K562 (cell line): Measurements from ENCODE around the gene ABHD5. TPM values are rescaled to one million over a fixed set of nuclear protein-coding genes. Genes with fewer than 3 reads are reported as not detected.

ENCODE experiments used
- CEBPB ChIP-seq: fragments of 450-650 bp; IDR thresholded peaks from 2 replicates; pipeline ENCODE4 v1.6.1; 2016; ENCODE audit warnings: missing genetic modification characterization, missing compliant biosample characterization
- EP400 ChIP-seq: fragments of 450-650 bp; IDR thresholded peaks from 2 replicates; pipeline ENCODE4 v1.6.1; 2017; ENCODE audit warnings: antibody characterized with exemption, mild to moderate bottlenecking, moderate library complexity
- ESRRB ChIP-seq: fragments of 250-450 bp; sonication (Bioruptor Pico); IDR thresholded peaks from 2 replicates; pipeline ENCODE4 v1.5.0; 2020; ENCODE audit warnings: mild to moderate bottlenecking, moderate library complexity, borderline replicate concordance
- MCM5 ChIP-seq: fragments of 450-650 bp; IDR thresholded peaks from 2 replicates; pipeline ENCODE4 v1.6.1; 2016; ENCODE audit warnings: low read depth
- MED1 ChIP-seq: sonication (generic); formaldehyde crosslinking; IDR thresholded peaks from 2 replicates; pipeline ENCODE4 v1.8.1; 2023; ENCODE audit warnings: missing genetic modification reagents, borderline replicate concordance
- MEIS2 ChIP-seq: fragments of 450-650 bp; IDR thresholded peaks from 2 replicates; pipeline ENCODE4 v1.6.1; 2014; ENCODE audit warnings: mild to moderate bottlenecking; ENCODE audit not compliant: partially characterized antibody
- NCOA4 ChIP-seq: fragments of 450-650 bp; IDR thresholded peaks from 2 replicates; pipeline ENCODE4 v1.6.1; 2018; ENCODE audit warnings: mild to moderate bottlenecking; ENCODE audit not compliant: partially characterized antibody
- PHF8 ChIP-seq: fragments of 200-600 bp; sonication (generic); IDR thresholded peaks from 2 replicates; pipeline ENCODE4 v1.6.1; 2012; ENCODE audit warnings: mixed run types, mild to moderate bottlenecking, inconsistent platforms, low read length, moderate library complexity, borderline replicate concordance
- RHOXF2B ChIP-seq: fragments of 250-450 bp; sonication (Bioruptor Pico); conservative IDR thresholded peaks from 2 replicates; pipeline ENCODE4 v1.5.1; 2021
- SRSF9 ChIP-seq: fragments of 200-400 bp; formaldehyde crosslinking; IDR thresholded peaks from 2 replicates; pipeline ENCODE4 v1.6.1; 2017; ENCODE audit warnings: low read depth, low read length, borderline replicate concordance
- TCF3 ChIP-seq: sonication (generic); formaldehyde crosslinking; IDR thresholded peaks from 2 replicates; pipeline ENCODE4 v1.4.0; 2020; ENCODE audit warnings: mild to moderate bottlenecking, missing genetic modification reagents
- TGIF2 ChIP-seq: sonication (generic); formaldehyde crosslinking; IDR thresholded peaks from 2 replicates; pipeline ENCODE4 v1.8.1; 2022; ENCODE audit warnings: mild to moderate bottlenecking, missing genetic modification reagents, moderate library complexity
- U2AF1 ChIP-seq: fragments of 200-400 bp; formaldehyde crosslinking; optimal IDR thresholded peaks from 2 replicates; pipeline ENCODE3; 2017; ENCODE audit warnings: mild to moderate bottlenecking, low read depth, low read length, moderate library complexity
- ZC3H11A ChIP-seq: IDR thresholded peaks from 2 replicates; pipeline ENCODE4 v1.6.1; 2012; ENCODE audit warnings: low read depth, low read length, improper control_type of control experiment
- ZNF384 ChIP-seq: IDR thresholded peaks from 2 replicates; pipeline ENCODE4 v1.6.1; 2012; ENCODE audit warnings: low read depth, low read length, improper control_type of control experiment
- ZNF57 ChIP-seq: fragments of 450-650 bp; formaldehyde crosslinking; IDR thresholded peaks from 2 replicates; pipeline ENCODE4 v1.4.0; 2020; ENCODE audit warnings: mild to moderate bottlenecking, moderate library complexity
- polyA plus RNA-seq, 8 experiments: library from polyadenylated mRNA; depleted of rRNA in 4 of 8; stranded (reverse) in 5 of 8; unstranded in 3 of 8; fragments of >200 nt; fragmentation: Nextera tagmentation in 2 of 8; fragmentation: Illumina TruSeq in 1 of 8; extraction: Ambion mirVana in 2 of 8; extraction: Trizol in 1 of 8; gene quantifications; 2 replicates each; pipeline versions ENCODE4 v1.2.1 to v1.2.3, GENCODE V29; 2011 to 2014; ENCODE audit warnings: inconsistent platforms in 1 of 8, missing spikeins in 1 of 8
- total RNA-seq, 7 experiments: library from RNA; depleted of rRNA in 6 of 7; stranded (reverse); fragments of >200 nt in 6 of 7; fragmentation: Illumina TruSeq in 2 of 7; extraction: Trizol in 2 of 7; gene quantifications; 2 replicates each; pipeline versions ENCODE4 v1.2.1 to v1.2.3, GENCODE V29; 2011 to 2021; ENCODE audit warnings: low replicate concordance in 1 of 7
- TF ChIP-seq, protein P1 (sequence below): sonication (generic); formaldehyde crosslinking; IDR thresholded peaks from 2 replicates; pipeline ENCODE4 v1.8.0; 2022; ENCODE audit warnings: mild to moderate bottlenecking, missing genetic modification reagents
- TF ChIP-seq, protein P2 (sequence below): fragments of 450-650 bp; conservative IDR thresholded peaks from 2 replicates; pipeline ENCODE4 v1.6.1; 2016; ENCODE audit warnings: missing genetic modification characterization, low read depth, mild to moderate bottlenecking, missing compliant biosample characterization, moderate library complexity
- TF ChIP-seq, protein P3 (sequence below): fragments of 200-800 bp; sonication (Bioruptor generic); IDR thresholded peaks from 2 replicates; pipeline ENCODE4 v1.6.1; 2017; ENCODE audit warnings: missing genetic modification characterization, missing compliant biosample characterization
- TF ChIP-seq, protein P4 (sequence below): fragments of 450-650 bp; IDR thresholded peaks from 2 replicates; pipeline ENCODE4 v1.6.1; 2018; ENCODE audit warnings: mild to moderate bottlenecking, low read depth; ENCODE audit not compliant: partially characterized antibody

Gene ABHD5
- total and polyA plus RNA-seq, 9 of the 15 experiments (the other 6 are each of a cell fraction or from before 2014, with no cell fraction given) = 27.8 to 61.7 (median 39.9) TPM

DNA sequence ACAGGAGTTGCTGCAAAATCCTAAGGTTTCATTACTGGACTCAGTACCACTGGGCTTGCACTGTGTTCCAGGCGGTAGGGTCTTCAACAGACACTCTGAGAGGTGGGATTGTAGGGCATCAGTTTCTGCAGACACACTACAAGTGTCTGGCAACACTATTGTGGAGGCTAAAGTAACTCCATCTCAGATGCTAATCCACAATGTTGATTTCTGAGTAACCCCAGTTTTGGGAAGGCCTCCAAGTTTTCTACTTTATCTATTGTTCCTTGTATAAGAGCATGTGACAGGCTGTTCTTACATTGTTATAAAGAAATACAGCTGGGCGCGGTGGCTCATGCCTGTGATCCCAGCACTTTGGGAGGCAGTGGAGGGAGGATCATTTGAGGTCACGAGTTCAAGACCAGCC is 2.5 kb upstream of the ABHD5 start (continued):
- TF ChIP-seq, protein P1, sequence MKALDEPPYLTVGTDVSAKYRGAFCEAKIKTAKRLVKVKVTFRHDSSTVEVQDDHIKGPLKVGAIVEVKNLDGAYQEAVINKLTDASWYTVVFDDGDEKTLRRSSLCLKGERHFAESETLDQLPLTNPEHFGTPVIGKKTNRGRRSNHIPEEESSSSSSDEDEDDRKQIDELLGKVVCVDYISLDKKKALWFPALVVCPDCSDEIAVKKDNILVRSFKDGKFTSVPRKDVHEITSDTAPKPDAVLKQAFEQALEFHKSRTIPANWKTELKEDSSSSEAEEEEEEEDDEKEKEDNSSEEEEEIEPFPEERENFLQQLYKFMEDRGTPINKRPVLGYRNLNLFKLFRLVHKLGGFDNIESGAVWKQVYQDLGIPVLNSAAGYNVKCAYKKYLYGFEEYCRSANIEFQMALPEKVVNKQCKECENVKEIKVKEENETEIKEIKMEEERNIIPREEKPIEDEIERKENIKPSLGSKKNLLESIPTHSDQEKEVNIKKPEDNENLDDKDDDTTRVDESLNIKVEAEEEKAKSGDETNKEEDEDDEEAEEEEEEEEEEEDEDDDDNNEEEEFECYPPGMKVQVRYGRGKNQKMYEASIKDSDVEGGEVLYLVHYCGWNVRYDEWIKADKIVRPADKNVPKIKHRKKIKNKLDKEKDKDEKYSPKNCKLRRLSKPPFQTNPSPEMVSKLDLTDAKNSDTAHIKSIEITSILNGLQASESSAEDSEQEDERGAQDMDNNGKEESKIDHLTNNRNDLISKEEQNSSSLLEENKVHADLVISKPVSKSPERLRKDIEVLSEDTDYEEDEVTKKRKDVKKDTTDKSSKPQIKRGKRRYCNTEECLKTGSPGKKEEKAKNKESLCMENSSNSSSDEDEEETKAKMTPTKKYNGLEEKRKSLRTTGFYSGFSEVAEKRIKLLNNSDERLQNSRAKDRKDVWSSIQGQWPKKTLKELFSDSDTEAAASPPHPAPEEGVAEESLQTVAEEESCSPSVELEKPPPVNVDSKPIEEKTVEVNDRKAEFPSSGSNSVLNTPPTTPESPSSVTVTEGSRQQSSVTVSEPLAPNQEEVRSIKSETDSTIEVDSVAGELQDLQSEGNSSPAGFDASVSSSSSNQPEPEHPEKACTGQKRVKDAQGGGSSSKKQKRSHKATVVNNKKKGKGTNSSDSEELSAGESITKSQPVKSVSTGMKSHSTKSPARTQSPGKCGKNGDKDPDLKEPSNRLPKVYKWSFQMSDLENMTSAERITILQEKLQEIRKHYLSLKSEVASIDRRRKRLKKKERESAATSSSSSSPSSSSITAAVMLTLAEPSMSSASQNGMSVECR = no peak
- TF ChIP-seq PHF8 (no peak), ZNF384 (no peak), NCOA4 (no peak), ESRRB (no peak), ZNF57 (CRISPR knock-in tag) (0 out of 2 replicates have a peak, but pooled peaks have one; percentile 42), MEIS2 (no peak), RHOXF2B (CRISPR knock-in tag) (0 out of 2 replicates have a peak, but pooled peaks have one; percentile 90), CEBPB (tag) (no peak), U2AF1 (no peak), MED1 (CRISPR knock-in tag) (no peak), TCF3 (CRISPR knock-in tag) (0 out of 2 replicates have a peak, but pooled peaks have one; percentile 20), MCM5 (no peak), EP400 (no peak), TGIF2 (CRISPR knock-in tag) (no peak), SRSF9 (no peak), ZC3H11A (no peak)
- TF ChIP-seq, protein P2, sequence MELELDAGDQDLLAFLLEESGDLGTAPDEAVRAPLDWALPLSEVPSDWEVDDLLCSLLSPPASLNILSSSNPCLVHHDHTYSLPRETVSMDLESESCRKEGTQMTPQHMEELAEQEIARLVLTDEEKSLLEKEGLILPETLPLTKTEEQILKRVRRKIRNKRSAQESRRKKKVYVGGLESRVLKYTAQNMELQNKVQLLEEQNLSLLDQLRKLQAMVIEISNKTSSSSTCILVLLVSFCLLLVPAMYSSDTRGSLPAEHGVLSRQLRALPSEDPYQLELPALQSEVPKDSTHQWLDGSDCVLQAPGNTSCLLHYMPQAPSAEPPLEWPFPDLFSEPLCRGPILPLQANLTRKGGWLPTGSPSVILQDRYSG (tag) = peak; percentile 97
- TF ChIP-seq, protein P3, sequence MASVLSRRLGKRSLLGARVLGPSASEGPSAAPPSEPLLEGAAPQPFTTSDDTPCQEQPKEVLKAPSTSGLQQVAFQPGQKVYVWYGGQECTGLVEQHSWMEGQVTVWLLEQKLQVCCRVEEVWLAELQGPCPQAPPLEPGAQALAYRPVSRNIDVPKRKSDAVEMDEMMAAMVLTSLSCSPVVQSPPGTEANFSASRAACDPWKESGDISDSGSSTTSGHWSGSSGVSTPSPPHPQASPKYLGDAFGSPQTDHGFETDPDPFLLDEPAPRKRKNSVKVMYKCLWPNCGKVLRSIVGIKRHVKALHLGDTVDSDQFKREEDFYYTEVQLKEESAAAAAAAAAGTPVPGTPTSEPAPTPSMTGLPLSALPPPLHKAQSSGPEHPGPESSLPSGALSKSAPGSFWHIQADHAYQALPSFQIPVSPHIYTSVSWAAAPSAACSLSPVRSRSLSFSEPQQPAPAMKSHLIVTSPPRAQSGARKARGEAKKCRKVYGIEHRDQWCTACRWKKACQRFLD (CRISPR knock-in tag) = peak; percentile 55; the same call in 1 of the 2 replicates
- TF ChIP-seq, protein P4, sequence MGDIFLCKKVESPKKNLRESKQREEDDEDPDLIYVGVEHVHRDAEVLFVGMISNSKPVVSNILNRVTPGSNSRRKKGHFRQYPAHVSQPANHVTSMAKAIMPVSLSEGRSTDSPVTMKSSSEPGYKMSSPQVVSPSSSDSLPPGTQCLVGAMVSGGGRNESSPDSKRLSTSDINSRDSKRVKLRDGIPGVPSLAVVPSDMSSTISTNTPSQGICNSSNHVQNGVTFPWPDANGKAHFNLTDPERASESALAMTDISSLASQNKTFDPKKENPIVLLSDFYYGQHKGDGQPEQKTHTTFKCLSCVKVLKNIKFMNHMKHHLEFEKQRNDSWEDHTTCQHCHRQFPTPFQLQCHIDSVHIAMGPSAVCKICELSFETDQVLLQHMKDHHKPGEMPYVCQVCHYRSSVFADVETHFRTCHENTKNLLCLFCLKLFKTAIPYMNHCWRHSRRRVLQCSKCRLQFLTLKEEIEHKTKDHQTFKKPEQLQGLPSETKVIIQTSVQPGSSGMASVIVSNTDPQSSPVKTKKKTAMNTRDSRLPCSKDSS = no peak
